Stromal cell of bone marrow (primary cell): ENCODE measurements around the gene SLC6A13.
"Not testable (repeated sequence)": the region's sequence is repeated elsewhere in the genome, so short reads cannot be mapped to it uniquely, and the experiment has no call there.

Experiments used
- DNase-seq: peaks from one replicate; pipeline ENCODE4 v3.0.0-alpha.2; 2012; ENCODE audit warnings: low read depth

SLC6A13 gene

DNA sequence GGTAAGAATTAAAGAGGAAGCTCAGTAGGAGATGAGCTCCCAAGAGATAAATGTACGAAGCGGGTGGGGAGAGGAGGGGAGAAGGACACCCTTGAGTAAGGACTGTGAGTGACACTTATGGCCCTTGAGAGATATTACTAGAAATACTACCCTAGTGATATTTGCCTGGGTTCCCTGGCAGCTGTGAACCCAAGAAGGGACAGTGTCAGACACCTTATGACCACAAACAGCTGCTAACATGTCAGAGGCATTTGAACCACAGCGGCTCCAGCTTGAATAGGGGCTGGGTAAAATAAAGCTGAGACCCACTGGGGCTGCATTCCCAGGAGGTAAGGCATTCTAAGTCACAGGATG is 29.0 kb downstream of the SLC6A13 start:
- DNase-seq = no peak

DNA sequence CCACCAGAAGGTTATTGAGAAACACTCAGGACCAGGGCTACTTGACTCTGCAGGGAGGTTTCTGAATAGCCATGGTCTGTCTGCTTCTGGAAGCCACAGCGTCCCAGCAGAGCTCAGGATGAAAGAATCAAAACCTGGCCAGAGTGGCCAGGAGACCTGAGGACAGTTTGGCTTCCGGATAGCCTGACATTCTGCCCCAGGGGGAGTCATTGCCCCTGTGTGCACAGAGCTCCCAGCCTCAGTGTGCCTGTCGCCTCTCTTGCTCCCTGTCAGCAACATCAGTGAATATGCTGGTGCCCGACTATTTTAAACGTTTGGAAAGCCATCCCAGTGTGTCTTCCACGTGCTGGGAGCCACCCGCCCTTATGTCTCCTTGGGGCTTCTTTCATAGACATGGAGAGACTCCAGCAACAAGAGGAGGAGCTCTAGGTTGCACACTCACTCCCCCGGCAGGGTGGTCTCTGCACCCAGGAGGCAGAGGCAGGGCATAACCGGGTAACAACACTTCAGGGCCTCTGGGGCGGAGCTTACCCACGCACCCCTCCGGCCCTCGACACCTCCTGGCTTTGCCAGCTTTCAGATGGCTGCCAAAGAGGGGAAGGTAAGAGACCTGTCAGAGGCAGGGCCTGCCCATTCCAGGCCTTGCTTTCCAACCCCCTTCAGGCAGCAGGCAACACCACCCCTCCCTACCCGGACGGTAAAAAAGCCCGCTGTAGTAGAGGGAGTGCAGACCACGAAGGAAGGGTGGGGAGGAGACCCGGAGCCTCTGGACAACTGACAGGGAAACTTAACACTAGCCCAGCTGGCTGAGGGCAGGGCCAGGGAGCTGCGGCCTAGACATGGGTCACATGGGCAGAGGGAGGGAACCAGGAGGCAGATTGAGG is 29.7 kb downstream of the SLC6A13 start:
- DNase-seq = no peak

DNA sequence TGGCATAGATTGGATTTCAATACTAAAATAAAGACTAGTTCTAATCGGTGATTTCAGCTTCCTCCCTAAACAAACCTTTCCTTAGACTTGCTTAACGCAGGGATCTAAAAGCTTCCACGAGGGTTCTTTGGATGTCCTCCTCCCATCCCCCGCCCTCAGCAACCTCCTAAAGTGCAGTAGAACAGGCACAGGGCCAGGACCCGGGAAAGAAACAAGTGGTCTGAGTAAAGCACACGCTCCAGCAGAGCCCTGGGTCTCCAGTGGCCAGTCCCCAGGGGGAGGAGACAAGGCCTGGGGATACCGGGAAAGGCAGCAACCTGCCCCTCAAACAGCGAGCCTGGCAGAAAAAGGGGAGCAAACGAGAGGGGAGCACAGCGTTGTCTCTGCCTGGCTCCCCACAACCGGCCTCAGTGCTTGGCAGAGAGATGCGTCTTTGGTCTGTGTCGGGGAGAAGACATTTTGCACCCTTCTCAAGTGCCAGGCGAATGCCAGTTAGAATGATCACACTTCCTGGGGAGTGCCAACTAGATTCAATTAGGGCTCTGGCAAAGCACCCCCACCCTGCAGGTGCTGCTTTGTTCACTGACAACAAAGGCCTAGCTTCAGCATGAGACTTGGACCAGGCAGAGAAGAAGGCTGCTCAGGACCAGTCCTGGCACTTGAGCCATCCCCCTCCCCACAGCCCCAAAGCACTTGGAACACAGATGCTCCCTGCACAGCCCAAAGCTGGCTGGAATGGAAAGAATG is 31.5 kb downstream of the SLC6A13 start:
- DNase-seq = no peak

DNA sequence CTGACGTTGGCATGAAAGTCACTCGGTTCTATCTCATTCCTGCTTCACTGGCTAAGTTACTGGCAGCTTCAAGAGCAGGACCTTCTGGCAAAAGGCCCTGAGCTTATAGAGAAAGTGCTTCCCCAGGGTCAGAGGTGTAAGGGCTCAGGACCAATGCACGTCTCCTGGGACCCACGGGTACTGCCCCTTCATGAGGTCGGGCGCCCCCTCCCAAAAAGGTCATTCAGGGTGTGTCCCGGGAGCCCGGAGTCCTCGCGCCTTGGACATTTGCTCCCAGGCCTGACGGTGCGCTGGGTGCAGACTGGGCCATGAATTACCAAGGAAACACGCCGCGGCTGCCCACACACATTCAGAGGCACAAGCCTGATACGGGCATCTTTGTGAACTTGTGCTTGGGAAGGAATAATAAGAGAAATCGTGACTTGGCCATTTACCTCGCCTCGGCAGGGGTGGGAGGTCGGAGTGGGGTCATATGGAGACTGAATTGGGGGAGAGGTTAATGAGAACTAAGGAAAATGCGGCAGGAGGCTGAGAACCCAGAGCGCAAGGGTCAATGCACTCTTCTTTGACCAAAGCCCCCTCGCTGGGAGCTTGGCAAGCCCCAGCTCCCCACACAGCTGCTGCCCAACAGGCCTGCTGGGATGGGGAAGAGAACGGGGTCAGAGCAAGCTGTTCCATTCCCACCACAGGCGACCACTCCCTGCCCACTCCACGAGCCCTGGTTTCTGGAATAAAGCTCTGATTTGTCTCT is 33.0 kb downstream of the SLC6A13 start:
- DNase-seq = no peak

DNA sequence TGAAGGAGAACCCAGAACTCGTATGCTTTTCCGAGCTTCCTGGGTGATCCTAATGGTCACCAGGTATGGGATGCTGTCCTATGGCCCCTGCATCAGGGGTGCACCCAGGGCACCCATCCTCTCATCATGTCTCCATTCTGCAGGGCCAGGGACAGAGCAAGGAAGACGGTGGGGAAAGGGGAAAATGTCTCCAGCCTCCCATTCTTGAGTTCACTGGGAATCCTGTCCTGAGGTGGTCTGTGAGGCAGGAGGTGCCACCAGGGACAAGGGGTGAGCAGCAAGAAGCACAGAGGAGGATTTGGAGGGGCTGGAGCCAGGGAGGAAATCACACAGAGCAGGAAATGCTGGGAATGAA is 33.8 kb downstream of the SLC6A13 start:
- DNase-seq = no peak

DNA sequence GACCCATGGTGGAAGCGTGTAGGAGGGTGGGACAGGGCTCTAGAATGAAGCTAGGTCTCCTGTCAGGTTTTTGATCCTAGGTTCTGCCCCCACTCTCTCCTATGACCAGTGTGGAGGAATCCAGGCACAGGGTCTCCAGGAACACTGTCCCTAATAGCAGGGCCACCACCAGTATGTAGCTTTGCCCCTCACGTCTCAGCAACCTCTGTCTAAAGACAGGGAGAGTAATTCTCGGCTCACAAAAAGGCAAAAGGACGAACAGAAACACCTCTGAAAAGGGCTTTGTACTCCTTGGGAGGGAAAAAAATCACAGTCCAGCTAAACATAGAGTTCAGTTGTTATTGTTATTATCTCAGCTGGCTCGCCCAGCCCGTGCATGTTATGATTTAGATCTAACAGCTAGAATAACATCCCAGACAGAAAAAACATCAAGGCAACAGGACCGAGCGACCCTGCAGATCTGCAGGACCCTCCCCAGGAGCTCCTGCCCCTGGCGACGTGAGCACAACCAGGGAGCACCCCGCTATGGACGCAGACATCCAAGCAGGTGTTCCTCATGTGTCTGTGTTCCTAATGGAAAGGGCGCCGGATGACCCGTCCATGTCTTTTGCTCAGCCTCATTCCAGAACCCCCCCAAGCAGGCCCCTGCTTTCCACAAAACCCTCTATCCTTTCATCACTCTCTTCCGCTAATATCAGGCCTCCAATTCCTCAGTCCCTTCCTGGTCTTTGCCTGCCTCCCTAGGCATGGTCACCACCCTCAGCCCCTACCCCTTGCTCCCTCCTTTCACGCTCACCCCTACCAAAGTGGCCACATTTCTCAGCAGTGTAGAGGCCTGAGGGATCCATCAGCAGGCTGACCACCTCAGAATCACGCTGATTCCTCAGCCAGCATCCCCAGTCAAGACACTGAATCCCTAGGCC is 34.5 kb downstream of the SLC6A13 start:
- no peak for DNase-seq

DNA sequence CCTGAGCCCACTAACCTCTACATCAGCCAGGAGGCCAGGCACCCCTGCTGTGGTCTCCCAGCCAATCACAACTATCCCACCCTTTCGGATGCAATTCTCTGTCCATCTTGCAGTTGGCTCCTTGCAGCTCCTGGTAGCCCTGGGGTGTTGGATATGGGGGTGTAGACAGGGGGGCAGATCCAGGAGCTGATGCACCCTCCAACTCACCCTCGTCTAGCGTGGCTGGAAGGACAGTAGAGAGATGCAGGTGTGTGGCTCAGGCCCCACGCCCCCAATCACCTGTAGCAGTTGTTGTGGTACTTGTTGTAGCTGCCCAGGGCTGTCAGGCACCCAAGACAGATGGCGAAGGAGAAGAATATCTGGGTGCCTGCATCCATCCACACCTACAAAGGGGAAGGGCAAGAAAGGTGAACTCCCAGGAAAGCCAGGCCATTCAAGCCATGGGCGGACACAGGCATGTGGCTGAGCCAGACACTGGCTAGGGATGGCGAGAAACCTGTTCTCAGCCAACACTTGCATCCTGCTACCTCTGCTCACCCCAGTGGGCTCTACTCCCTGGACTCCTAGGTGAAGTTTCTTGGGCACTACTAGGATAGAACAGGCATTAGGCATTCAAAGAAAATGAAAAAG is 35.2 kb downstream of the SLC6A13 start:
- no peak for DNase-seq

DNA sequence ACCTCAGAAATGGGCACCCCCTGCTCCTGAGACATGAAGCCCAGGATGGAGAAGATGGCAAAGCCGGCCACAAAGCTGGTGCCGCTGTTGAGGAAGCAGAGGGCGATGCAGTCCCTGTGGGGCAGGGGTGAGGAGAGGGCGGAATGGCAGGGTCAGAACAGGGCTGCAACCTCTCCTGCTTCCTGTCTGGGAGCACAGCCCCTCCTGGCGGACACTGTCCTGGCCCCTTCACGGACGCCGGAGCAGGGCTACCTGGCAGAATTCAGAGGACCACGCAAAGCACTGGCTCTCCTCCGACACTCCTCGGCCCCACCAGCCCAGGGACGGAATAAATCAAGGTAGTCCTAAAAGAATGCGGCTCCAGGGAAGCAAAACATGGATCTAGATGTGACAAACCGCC is 36.2 kb downstream of the SLC6A13 start:
- no peak for DNase-seq

DNA sequence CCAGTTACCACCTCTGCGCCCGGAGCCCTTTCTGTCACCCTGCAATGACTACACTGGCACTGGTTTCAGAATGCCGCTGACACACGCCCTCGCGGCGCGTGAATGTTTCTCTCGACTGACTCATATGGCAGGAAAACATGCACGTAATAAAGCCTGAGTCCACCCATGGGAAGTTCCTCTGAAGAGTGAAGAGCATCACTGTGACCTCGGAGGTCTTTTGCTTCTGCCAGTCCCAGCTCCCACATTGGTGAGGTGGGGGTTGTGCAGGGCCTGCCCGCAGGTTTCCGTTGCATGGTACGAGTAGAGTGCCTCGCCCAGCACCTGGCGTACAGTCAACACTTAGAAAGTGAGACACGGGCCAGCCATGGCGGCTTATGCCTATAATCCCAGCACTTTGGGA is 37.6 kb downstream of the SLC6A13 start:
- no peak for DNase-seq

DNA sequence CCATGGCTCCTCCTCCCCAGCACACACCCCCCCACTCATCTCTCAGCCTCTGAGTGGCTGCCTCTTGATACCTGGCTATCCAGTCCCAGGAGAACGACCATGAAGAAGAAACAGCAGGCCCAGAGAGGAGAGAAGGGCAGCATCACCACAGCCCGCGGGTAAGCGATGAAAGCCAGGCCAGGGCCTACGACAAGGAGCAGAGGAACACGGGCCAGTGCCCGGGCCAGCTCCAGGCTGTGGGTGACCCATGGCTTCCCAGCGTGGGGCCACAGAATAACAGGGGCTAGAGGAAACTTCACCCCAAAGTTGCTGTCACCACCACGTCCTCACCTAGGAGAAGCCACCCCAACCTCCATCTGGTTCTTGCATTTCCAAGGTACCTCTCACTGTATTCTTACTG is 38.3 kb downstream of the SLC6A13 start:
- DNase-seq = no peak

DNA sequence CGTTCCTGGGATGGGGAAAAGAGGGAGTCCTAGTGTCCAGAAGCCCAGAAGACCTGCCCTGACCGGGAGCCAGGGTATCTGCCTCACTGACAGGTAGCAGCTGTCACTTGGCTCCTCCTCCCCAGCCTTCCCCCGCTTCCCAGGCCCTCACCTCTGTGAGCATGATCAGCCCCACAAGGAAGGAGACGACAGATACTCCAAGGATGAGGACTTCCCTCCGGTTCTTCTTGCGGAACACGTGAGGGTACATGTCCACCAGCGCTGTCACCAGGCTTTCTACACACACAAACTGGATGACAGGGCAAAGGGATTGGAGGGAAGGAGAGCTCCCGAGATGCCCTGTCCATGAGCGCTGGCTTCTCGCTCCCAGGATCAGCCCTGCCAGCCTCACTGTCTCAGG is 38.8 kb downstream of the SLC6A13 start:
- DNase-seq = no peak

DNA sequence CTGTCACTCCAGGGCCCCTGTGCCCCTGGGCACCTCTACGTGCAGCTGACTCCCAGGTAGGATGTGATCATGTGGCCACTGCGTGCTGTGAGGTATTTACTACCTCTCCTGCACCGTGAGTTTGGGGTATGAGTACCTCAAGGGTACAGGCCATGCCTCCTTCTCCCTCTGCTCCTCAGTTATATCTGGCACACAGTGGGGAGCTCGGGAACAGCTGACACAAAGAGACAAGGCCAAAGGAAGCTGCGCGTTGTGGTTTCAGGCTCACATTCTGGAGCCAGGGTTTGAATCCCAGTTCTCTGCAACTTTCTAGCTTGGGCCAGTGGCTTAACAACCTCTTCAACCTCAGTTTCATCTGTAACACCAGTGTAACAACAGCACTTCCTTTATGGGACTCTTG is 40.9 kb downstream of the SLC6A13 start:
- DNase-seq = no peak

DNA sequence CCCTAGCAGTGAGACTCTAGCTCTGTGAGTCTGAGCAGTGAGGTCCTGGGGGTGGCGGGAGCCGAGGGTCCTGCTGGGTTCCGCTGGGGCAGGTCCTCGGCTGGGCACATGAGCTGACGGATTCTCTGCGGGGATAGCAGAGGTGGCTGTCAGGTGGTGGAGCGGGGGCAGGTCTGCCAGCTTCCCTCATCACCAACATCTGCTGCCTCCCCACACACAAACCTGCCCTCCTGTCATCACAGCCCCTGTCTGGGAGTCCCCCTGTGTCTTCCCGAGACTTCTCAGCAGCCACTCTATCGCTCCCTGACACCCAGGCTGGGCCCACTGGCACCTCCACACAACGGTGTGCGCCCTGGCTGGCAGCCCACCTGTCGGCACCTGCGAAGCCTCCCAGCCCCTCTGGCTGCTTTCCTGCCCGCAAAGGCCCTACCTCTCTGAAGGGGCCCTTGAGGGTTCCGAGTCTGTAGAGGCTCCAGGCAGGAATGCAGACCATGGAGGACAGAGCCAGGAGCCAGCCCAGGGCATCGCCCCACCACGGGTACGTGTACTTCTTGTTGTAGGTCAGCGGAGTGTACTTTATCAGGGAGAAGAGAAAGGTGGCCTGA is 41.6 kb downstream of the SLC6A13 start:
- no peak for DNase-seq

DNA sequence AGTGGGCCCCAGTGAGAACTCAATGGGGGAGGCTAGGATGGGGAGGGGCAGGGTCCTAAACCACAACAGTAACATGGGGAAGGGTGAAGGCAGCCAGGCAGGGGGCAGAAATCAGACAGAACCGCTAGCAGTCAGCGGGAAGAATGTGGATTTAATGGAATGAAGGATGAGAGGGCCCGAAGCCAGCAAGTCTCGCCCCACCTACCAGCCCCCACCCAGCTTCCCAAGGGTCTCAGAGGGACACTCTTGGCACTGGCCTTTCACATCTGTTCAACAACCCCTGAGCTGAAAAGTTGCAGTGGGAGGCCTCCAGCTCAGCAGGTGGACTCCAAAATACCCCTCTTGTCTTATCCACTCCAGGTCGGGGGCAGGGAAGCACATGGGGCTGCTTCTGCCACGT is 42.1 kb downstream of the SLC6A13 start:
- no peak for DNase-seq

DNA sequence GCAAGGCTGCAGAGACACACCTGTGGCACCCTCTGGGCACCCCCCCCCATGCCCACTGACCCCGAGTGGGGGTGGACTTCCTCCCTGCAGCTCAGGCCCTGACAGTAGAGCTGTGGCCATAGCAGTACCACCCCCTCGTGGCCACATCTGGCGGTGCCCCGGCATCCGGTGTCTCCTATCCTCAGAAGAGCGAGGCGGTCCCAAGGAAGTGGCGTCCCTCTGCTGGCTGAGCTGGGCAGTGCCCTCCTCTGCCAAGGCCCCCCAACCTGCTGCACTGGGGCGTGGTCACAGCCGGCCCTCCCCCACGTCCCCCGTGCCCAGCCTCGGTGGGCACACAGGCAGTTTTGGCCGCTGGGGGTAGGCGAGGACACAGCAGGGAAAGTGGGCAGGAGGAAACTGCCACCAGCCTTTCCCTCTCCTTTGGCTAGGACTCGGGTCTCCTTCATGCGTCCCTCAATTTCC is 42.7 kb downstream of the SLC6A13 start:
- no peak for DNase-seq

DNA sequence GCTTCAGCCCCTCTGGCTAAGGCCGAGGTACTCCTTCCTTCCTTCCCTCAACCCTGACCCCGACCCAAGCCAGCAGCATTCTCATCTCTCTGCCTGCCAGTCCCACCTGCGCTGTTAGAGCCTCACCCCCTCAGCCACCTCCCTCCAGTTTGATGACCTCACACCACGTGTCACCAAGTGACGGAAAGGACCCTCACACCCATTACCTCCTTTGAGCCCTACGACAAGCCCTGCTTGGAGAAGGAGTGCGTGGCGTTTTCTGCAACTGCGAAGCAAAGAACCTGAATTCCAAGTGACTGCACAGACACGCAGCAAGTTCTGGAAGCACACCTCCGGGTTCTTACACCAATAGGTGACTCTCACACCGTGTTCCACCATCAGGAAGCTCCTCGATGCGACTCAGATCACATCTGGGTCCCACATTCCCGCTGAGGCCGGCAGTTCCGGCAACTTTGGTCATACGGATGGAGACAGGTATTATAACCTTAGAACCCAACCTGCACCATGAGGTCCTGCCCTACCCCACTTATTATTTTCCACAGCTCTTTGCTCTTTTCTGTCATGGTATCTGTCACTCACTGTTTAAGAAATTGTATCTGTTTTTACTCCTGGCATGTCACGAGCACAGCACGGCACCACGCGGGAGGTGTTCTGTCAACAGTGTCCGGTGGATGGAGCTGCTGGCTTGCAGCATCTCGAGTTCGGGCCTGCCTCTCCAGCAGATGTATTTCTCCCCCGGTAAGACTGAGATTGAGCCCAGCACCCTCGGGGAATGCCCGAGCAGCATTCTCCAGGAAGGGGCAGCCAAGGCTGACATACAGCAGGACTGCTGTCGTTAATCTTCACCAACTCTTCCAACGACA is 43.7 kb downstream of the SLC6A13 start:
- no peak for DNase-seq

DNA sequence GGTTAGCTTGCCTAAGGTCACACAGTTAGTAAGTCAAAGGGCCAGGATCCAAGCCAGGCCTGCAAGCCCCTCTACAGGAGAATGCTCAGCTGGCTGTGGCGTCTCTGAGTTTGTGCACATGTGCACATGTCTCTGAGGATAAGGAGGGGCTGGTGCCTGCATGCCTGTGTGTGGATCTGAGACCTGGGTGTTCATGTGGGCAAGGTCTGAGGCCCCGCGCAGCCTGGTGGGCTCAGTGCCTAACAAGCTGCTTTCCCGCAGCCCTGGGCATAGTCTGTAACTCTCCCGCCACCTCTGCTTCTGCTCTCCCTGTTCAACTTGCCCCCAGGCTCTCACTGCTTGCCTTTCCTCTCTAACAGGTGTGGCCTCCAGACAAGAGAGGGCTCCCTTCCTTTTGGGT is 44.4 kb downstream of the SLC6A13 start:
- DNase-seq = no peak

DNA sequence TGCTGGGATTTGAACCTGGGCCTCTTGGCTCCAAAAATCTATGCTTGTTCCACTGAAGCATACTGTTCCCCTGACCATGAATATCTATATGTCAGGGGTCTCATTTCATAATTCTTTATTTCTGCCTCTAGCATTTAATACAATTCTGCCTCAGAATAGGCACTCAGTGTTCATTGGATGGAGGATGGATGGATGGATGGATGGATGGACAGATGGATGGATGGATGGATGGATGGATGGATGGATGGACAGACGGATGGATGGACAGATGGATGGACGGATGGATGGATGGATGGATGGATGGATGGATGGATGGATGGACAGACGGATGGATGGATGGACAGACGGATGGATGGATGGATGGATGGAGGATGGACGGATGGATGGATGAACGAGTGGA is 45.6 kb downstream of the SLC6A13 start:
- DNase-seq = not testable (repeated sequence)

DNA sequence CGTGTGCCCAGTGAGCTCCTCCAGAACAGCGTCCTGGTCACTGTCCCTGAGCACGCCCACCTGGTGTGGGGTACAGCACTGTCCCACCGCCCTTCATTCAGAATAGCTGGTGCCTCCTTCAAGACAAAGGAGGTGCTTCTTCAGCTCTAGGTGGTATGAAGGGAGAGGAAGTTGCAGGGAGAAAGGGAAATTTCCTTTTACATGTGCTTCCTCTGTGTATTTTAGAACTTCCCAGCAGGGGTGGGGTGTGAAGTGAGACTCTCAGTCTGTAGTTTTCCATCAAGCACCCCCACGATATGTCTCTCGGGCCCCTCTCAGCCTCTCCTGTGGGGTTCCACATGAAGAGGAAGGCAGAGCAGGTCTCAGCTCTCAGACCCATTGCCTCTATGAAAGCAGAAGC is 47.5 kb downstream of the SLC6A13 start:
- no peak for DNase-seq
